ENCODE results near the gene FGFR4. TPM values are rescaled to one million over a fixed set of nuclear protein-coding genes. Genes with fewer than 3 reads are reported as not detected.

FGFR4 gene
- total RNA-seq, 2 donors from 2014 or later, result 0.48 to 1.5 TPM

GRCh38 chr5:177085985-177086653, 596 bp upstream of the FGFR4 start:
- Histone ChIP-seq H3K36me3 (no peaks in the 10 kb centered on the region), H3K4me3 (peak overlapping the region in 1 of 2 donors; percentile 49), H3K27ac (no peak overlapping the region), H3K27me3 (no peaks in the 10 kb centered on the region), H3K4me1 (peaks cover 0 to 21% of the 10 kb centered on the region in 2 donors), H3K9me3 (no peaks in the 10 kb centered on the region)
- DNase-seq (ENCODE audit: low spot score), result no peak
- TF ChIP-seq, protein P1, sequence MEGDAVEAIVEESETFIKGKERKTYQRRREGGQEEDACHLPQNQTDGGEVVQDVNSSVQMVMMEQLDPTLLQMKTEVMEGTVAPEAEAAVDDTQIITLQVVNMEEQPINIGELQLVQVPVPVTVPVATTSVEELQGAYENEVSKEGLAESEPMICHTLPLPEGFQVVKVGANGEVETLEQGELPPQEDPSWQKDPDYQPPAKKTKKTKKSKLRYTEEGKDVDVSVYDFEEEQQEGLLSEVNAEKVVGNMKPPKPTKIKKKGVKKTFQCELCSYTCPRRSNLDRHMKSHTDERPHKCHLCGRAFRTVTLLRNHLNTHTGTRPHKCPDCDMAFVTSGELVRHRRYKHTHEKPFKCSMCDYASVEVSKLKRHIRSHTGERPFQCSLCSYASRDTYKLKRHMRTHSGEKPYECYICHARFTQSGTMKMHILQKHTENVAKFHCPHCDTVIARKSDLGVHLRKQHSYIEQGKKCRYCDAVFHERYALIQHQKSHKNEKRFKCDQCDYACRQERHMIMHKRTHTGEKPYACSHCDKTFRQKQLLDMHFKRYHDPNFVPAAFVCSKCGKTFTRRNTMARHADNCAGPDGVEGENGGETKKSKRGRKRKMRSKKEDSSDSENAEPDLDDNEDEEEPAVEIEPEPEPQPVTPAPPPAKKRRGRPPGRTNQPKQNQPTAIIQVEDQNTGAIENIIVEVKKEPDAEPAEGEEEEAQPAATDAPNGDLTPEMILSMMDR (IDR thresholded peaks at IDR 0.05), result no peak

DNA sequence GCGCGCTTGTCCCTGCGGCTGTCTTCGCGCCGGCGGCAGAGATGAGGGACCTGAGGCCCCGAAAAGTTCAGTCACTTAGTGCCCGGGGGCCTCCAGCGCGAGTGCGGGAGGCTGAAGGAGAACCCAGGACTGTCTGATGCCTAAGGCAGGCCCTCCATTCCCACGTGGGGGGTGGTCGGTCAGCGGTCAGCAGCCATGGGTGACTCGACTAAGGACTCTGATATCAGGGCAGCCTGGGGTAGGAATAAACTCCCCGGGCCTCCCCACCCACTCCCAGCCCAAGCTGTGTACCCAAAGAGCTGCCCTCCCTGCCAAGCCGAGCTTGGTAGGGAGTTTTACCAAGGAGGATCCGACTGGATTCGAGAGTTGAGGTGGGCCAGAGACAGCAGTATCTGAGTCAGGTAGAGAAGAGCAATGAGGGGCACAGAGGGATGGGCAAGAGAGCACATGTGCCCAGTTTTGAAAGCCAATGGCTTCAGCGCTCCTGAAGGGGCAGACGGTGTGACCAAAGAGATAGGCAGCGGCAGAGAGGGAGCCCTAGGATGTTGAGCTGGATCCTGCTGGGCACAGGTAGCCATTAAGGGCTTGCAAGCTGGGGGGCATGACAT, 787 bp downstream of the FGFR4 start:
- Histone ChIP-seq H3K4me3 (peak overlapping the region in 1 of 2 donors; percentile 49), H3K9me3 (no peaks in the 10 kb centered on the region), H3K27me3 (no peaks in the 10 kb centered on the region), H3K27ac (no peak overlapping the region), H3K4me1 (peaks cover 0 to 21% of the 10 kb centered on the region in 2 donors), H3K36me3 (no peaks in the 10 kb centered on the region)
- TF ChIP-seq, protein P1 (IDR thresholded peaks at IDR 0.05), result no peak
- DNase-seq (ENCODE audit: low spot score), result no peak

- Histone ChIP-seq H3K9me3 (no peaks in the 10 kb centered on the region), H3K36me3 (no peaks in the 10 kb centered on the region), H3K4me1 (peaks cover 0 to 25% of the 10 kb centered on the region in 2 donors), H3K27me3 (no peaks in the 10 kb centered on the region), H3K4me3 (no peak overlapping the region), H3K27ac (no peak overlapping the region)
- TF ChIP-seq, protein P1 (IDR thresholded peaks at IDR 0.05), result no peak
- DNase-seq (ENCODE audit: low spot score), result peak; percentile 66
Measured at GRCh38 chr5:177089127-177089526, 2.4 kb downstream of the FGFR4 start.

- H3K4me1 ChIP-seq, result peaks cover 0 to 34% of the 10 kb centered on the region in 2 donors
- H3K4me3 ChIP-seq, result no peak overlapping the region
- TF ChIP-seq, protein P1 (IDR thresholded peaks at IDR 0.05), result no peak
- no peaks in the 10 kb centered on the region for H3K36me3 ChIP-seq
- no peaks in the 10 kb centered on the region for H3K27me3 ChIP-seq
- H3K27ac ChIP-seq, result no peak overlapping the region
- DNase-seq (ENCODE audit: low spot score), result no peak
- no peaks in the 10 kb centered on the region for H3K9me3 ChIP-seq
Measured at GRCh38 chr5:177089825-177090641, 3.3 kb downstream of the FGFR4 start.

- TF ChIP-seq, protein P1 (IDR thresholded peaks at IDR 0.05), result no peak
- H3K36me3 ChIP-seq, result no peaks in the 10 kb centered on the region
- H3K4me3 ChIP-seq, result no peak overlapping the region
- H3K27me3 ChIP-seq, result no peaks in the 10 kb centered on the region
- no peaks in the 10 kb centered on the region for H3K9me3 ChIP-seq
- no peak for DNase-seq (ENCODE audit: low spot score)
- no peak overlapping the region for H3K27ac ChIP-seq
- H3K4me1 ChIP-seq, result peaks cover 0 to 42% of the 10 kb centered on the region in 2 donors
Measured at GRCh38 chr5:177090813-177091212, 4.1 kb downstream of the FGFR4 start.

Measured in right atrium auricular region (tissue), 2 donors.